Forelimb muscle (tissue), 1 donor: ENCODE measurements around the gene TRIM3. TPM values are rescaled to one million over a fixed set of nuclear protein-coding genes. Genes with fewer than 3 reads are reported as not detected.

ENCODE experiments used
- DNase-seq: peaks from one replicate; pipeline ENCODE4 v3.0.0-alpha.2; 2013; ENCODE audit warnings: low read depth
- polyA plus RNA-seq: library from polyadenylated mRNA; unstranded; fragments of 120-200 nt; gene quantifications from one replicate; pipeline ENCODE4 v1.2.1, GENCODE V29; 2013; ENCODE audit not compliant: insufficient read length

The TRIM3 gene
- polyA plus RNA-seq, 1 donor = 17.2 TPM

GRCh38 chr11:6437993-6438392, 35.7 kb downstream of the TRIM3 start:
- DNase-seq = no peak

GRCh38 chr11:6437423-6437822, 36.3 kb downstream of the TRIM3 start:
- DNase-seq = no peak

GRCh38 chr11:6433998-6434660, 39.6 kb downstream of the TRIM3 start:
- no peak for DNase-seq

GRCh38 chr11:6431861-6432260, 41.9 kb downstream of the TRIM3 start:
- DNase-seq = no peak

- no peak for DNase-seq
Measured at GRCh38 chr11:6427516-6427915, 46.2 kb downstream of the TRIM3 start.

- no peak for DNase-seq
Measured at GRCh38 chr11:6420677-6421076, 53.1 kb downstream of the TRIM3 start.

- no peak for DNase-seq
Measured at GRCh38 chr11:6419009-6419631, 54.6 kb downstream of the TRIM3 start, which contains the start of gene APBB1. Gene APBB1, minus strand, starts transcription at chr11:6419094. Its CDS starts 7,747 bp downstream, at chr11:6411347.

GRCh38 chr11:6418557-6419008, 55.2 kb downstream of the TRIM3 start:
- no peak for DNase-seq

- no peak for DNase-seq
Measured at GRCh38 chr11:6417907-6418556, 55.7 kb downstream of the TRIM3 start.

- DNase-seq = no peak
Measured at GRCh38 chr11:6415797-6416196, 57.9 kb downstream of the TRIM3 start.

GRCh38 chr11:6414874-6415328, 58.8 kb downstream of the TRIM3 start:
- no peak for DNase-seq

GRCh38 chr11:6413791-6414201, 59.9 kb downstream of the TRIM3 start:
- DNase-seq = no peak

- no peak for DNase-seq
Measured at GRCh38 chr11:6411594-6412031, 62.1 kb downstream of the TRIM3 start.

GRCh38 chr11:6410695-6411430, 62.9 kb downstream of the TRIM3 start:
- DNase-seq = no peak

GRCh38 chr11:6406370-6406769, 67.4 kb downstream of the TRIM3 start:
- DNase-seq = no peak

- DNase-seq = no peak
Measured at GRCh38 chr11:6405846-6406245, 67.9 kb downstream of the TRIM3 start.

- no peak for DNase-seq
Measured at GRCh38 chr11:6405052-6405667, 68.6 kb downstream of the TRIM3 start.

GRCh38 chr11:6404342-6405051, 69.2 kb downstream of the TRIM3 start:
- DNase-seq = no peak

GRCh38 chr11:6403539-6403938, 70.2 kb downstream of the TRIM3 start:
- no peak for DNase-seq

GRCh38 chr11:6402561-6402981, 71.2 kb downstream of the TRIM3 start:
- no peak for DNase-seq

GRCh38 chr11:6402061-6402470, 71.7 kb downstream of the TRIM3 start:
- no peak for DNase-seq
